Astrocyte (in vitro differentiated cells and primary cell): ENCODE data around the gene SEC61G.

Experiments used
- CTCF ChIP-seq: IDR thresholded peaks from 2 replicates; pipeline ENCODE4 v1.5.1; 2011; ENCODE audit warnings: low read depth, mild to moderate bottlenecking, inconsistent platforms, low read length, moderate library complexity; ENCODE audit not compliant: insufficient read depth
- EZH2 ChIP-seq: IDR thresholded peaks from 2 replicates; pipeline ENCODE4 v1.6.1; 2012; ENCODE audit warnings: mild to moderate bottlenecking, low read length, inconsistent platforms; ENCODE audit not compliant: insufficient read depth

GRCh38 chr7:54728411-54728810 is 30.6 kb downstream of the SEC61G start:
- TF ChIP-seq CTCF, result no peak
- no peak for TF ChIP-seq EZH2
